ENCODE measurements around the gene METTL9.
"Not testable (repeated sequence)": the region's sequence is repeated elsewhere in the genome, so short reads cannot be mapped to it uniquely, and the experiment has no call there.

Gene METTL9

DNA sequence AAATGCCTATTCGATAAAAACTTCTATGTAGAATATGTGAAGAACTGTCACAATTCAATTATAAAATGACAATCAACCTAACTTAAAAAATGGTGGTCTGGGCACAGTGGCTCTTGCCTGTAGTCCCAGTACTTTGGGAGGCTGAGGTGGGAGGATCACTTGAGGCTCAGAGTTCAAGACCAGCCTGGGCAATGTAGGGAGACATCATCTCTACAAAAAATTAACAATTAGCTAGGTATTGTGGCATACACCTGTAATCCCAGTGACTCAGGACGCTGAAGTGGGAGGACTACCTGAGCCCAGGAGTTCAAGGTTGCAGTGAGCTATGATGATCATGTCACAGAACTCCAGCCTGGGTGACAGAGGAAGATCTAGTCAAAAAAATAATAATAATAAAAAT is 18.6 kb upstream of the METTL9 start:
- Histone ChIP-seq H3K36me3 (ENCODE audit: control insufficient read depth, insufficient read depth, low read length) (no peaks in the 10 kb centered on the region), H3K4me3 (replicated peaks; ENCODE audit: low read depth, low read length) (no peak overlapping the region), H3K27me3 (replicated peaks; ENCODE audit: control insufficient read depth, insufficient read depth, low read length) (peaks cover 1% of the 10 kb centered on the region; the same call in 1 of the 2 replicates)
- no peak for TF ChIP-seq CTCF (IDR thresholded peaks at IDR 0.05; ENCODE audit: insufficient read depth, low read length, poor library complexity, severe bottlenecking)
- no peak for DNase-seq (ENCODE audit: extremely low read depth, insufficient read length)

GRCh38 chr16:21584817-21585216 is 14.6 kb upstream of the METTL9 start:
- TF ChIP-seq CTCF (IDR thresholded peaks at IDR 0.05; ENCODE audit: insufficient read depth, low read length, poor library complexity, severe bottlenecking), result no peak
- H3K36me3 ChIP-seq (ENCODE audit: control insufficient read depth, insufficient read depth, low read length), result no peaks in the 10 kb centered on the region
- no peak for DNase-seq (ENCODE audit: extremely low read depth, insufficient read length)
- H3K4me3 ChIP-seq (replicated peaks; ENCODE audit: low read depth, low read length), result no peak overlapping the region
- peaks cover 1% of the 10 kb centered on the region; the same call in 1 of the 2 replicates for H3K27me3 ChIP-seq (replicated peaks; ENCODE audit: control insufficient read depth, insufficient read depth, low read length)

DNA sequence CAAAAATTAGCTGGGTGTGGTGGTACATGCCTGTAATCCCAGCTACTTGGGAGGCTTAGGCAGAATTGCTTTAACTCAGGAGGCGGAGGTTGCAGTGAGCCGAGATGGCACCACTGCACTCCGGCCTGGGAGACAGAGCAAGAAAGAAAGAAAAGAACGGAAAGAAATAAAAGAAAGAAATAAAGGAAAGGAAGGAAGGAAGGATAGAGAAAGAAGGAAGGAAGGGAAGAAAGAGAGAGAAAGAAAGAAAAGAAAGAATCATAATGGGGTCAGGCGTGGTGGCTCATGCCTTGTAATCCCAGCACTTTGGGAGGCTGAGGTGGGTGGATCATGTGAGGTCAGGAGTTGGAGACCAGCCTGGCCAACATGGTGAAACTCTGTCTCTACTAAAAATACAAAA is 10.8 kb upstream of the METTL9 start:
- not testable (repeated sequence) for H3K4me3 ChIP-seq (replicated peaks; ENCODE audit: low read depth, low read length); H3K36me3 ChIP-seq (ENCODE audit: control insufficient read depth, insufficient read depth, low read length); H3K27me3 ChIP-seq (replicated peaks; ENCODE audit: control insufficient read depth, insufficient read depth, low read length); DNase-seq (ENCODE audit: extremely low read depth, insufficient read length)

- no peak overlapping the region for H3K4me3 ChIP-seq (replicated peaks; ENCODE audit: low read depth, low read length)
- no peaks in the 10 kb centered on the region for H3K36me3 ChIP-seq (ENCODE audit: control insufficient read depth, insufficient read depth, low read length)
- H3K27me3 ChIP-seq (replicated peaks; ENCODE audit: control insufficient read depth, insufficient read depth, low read length), result no peaks in the 10 kb centered on the region; the same call in 1 of the 2 replicates
- no peak for TF ChIP-seq CTCF (IDR thresholded peaks at IDR 0.05; ENCODE audit: insufficient read depth, low read length, poor library complexity, severe bottlenecking)
- no peak for DNase-seq (ENCODE audit: extremely low read depth, insufficient read length)
Observed at GRCh38 chr16:21589551-21589950, 9.8 kb upstream of the METTL9 start.

- Histone ChIP-seq H3K4me3 (replicated peaks; ENCODE audit: low read depth, low read length) (no peak overlapping the region), H3K36me3 (ENCODE audit: control insufficient read depth, insufficient read depth, low read length) (no peaks in the 10 kb centered on the region), H3K27me3 (replicated peaks; ENCODE audit: control insufficient read depth, insufficient read depth, low read length) (no peaks in the 10 kb centered on the region; the same call in 1 of the 2 replicates)
- TF ChIP-seq CTCF (IDR thresholded peaks at IDR 0.05; ENCODE audit: insufficient read depth, low read length, poor library complexity, severe bottlenecking), result no peak
- no peak for DNase-seq (ENCODE audit: extremely low read depth, insufficient read length)
Observed at GRCh38 chr16:21590287-21590686, 9.1 kb upstream of the METTL9 start.

DNA sequence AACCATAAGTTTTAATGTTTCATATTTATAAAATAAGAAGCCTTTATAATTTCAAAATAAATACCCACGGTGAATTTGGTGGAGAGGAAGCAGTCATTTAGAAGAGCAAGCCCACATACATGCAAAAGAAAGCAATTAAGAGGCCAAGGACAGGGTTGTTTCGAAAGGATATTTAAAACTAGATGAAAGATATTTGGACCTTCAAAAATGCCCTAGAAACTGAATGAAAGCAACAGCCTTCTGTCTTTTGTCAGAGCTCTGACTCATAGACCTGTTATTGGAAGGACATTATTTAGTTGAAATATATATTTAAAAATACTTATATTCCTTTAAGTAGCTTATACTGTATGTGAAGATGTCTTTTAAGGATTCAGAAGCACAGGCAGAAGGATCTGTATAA is 8.6 kb upstream of the METTL9 start:
- no peak overlapping the region for H3K4me3 ChIP-seq (replicated peaks; ENCODE audit: low read depth, low read length)
- peak; percentile 9 for DNase-seq (ENCODE audit: extremely low read depth, insufficient read length)
- H3K27me3 ChIP-seq (replicated peaks; ENCODE audit: control insufficient read depth, insufficient read depth, low read length), result no peaks in the 10 kb centered on the region; the same call in 1 of the 2 replicates
- TF ChIP-seq CTCF (IDR thresholded peaks at IDR 0.05; ENCODE audit: insufficient read depth, low read length, poor library complexity, severe bottlenecking), result no peak
- no peaks in the 10 kb centered on the region for H3K36me3 ChIP-seq (ENCODE audit: control insufficient read depth, insufficient read depth, low read length)

Measured in GM06990 (cell line).